LNCaP clone FGC (cell line): Measurements from ENCODE around the gene CHD5.

Source experiments
- DNase-seq: peaks from one replicate; pipeline ENCODE4 v3.0.0-alpha.2; 2011; ENCODE audit warnings: low read depth
- H3K4me3 ChIP-seq: 2 replicates; pipeline ENCODE4 v1.5.1; 2011; ENCODE audit warnings: mild to moderate bottlenecking, low read depth, low read length, control low read depth
- TF ChIP-seq, protein P1 (sequence below): IDR thresholded peaks from 2 replicates; pipeline ENCODE4 v1.5.1; 2012; ENCODE audit warnings: mild to moderate bottlenecking; ENCODE audit not compliant: control insufficient read depth, insufficient read depth; ENCODE audit errors: extremely low read depth

The CHD5 gene

DNA sequence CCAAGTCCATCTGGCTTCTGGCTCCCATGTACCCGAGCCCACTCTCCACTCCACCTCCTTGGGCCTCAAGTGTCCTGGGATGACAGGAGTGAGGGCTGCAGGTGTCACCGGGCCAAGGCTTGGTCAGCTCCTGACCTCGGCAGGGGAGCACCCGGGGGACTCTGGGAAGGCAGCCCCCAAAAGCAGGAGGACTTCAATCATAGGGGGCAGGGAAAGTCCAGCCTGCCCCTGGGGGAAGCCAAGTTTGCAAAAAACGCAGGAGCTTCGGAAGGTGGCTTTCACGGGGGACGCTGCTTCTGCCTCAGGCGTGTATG is 77.6 kb downstream of the CHD5 start:
- no peak for DNase-seq
- no peak overlapping the region for H3K4me3 ChIP-seq
- TF ChIP-seq, protein P1, sequence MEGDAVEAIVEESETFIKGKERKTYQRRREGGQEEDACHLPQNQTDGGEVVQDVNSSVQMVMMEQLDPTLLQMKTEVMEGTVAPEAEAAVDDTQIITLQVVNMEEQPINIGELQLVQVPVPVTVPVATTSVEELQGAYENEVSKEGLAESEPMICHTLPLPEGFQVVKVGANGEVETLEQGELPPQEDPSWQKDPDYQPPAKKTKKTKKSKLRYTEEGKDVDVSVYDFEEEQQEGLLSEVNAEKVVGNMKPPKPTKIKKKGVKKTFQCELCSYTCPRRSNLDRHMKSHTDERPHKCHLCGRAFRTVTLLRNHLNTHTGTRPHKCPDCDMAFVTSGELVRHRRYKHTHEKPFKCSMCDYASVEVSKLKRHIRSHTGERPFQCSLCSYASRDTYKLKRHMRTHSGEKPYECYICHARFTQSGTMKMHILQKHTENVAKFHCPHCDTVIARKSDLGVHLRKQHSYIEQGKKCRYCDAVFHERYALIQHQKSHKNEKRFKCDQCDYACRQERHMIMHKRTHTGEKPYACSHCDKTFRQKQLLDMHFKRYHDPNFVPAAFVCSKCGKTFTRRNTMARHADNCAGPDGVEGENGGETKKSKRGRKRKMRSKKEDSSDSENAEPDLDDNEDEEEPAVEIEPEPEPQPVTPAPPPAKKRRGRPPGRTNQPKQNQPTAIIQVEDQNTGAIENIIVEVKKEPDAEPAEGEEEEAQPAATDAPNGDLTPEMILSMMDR, result no peak

DNA sequence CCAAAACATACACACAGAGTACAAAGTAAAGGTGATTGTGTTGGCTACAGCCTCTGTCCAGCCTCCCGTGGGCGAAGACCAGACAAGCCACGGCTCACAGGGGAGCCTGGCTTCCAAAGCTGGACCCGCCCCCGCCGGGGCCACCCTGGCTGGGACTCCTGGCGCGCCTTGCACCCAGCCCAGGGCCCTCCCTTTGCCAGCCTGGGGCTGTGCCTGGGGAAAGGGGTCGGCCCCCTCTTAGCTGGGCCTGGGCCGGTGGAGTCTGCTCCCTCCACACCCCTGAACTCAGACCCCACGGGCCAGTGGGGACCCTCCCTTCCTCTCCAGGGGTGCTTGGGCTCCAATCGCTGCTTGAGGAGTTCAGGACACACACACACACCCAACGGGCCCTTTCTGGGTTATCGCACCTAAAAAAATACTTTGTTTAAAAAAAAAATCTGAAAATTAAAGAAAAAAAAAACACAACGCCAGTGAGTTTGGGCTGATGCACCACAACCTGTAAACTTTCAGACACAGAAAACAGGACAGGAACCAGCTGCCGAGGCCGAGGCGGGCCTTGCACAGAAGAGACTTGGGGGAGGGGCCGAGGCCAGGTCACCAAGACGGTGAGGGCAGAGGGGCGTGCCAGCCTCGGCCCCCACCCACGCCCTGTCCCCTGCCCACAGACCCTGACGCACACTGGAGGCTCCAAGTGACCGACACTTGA is 78.1 kb downstream of the CHD5 start:
- no peak overlapping the region for H3K4me3 ChIP-seq
- no peak for DNase-seq
- TF ChIP-seq, protein P1, result no peak

DNA sequence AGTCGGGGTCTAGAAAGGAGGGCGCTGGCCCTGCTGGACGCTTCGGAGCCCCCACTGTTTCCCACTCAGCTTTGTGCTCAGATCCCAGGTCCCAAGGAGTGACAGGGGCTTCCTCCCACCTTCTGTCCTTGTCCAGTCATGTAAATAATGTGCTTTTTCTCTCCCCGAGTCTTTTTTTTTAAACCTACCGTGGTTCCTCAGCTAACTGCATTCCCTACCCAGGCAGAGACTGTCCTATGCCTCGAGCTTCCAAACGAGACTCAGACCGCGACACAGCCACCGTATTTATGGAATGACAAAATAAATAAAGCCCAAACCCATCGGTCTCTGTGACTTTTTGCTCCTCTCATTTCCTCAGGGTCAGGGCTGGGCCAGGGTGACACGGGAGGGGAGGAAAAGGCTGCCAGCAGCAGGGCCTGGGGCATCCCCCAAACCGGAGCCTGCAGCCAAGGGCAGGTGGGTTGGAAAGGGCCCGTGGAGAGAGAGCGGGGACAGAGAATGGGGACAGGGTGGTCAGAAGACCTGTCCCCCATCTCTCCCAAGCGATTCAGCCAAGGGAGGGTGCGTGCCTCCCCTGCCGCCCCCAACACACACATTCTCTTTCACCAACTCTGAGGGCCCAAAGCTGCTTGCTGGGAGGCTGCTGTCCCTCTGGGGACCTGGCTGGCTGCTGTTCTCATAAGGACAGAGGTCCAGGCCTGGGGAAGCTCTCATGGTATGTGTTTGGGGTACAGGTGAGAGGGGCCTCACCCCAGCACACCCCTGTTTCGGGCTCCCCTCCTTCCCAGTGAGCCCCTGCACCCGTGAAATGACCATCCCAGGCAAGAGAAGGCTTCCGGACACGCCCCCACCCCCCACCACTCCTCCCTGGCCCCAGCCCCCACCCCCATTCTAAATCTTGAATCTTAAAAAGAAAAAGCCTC is 79.0 kb downstream of the CHD5 start:
- H3K4me3 ChIP-seq, result no peak overlapping the region
- TF ChIP-seq, protein P1, result no peak
- no peak for DNase-seq

DNA sequence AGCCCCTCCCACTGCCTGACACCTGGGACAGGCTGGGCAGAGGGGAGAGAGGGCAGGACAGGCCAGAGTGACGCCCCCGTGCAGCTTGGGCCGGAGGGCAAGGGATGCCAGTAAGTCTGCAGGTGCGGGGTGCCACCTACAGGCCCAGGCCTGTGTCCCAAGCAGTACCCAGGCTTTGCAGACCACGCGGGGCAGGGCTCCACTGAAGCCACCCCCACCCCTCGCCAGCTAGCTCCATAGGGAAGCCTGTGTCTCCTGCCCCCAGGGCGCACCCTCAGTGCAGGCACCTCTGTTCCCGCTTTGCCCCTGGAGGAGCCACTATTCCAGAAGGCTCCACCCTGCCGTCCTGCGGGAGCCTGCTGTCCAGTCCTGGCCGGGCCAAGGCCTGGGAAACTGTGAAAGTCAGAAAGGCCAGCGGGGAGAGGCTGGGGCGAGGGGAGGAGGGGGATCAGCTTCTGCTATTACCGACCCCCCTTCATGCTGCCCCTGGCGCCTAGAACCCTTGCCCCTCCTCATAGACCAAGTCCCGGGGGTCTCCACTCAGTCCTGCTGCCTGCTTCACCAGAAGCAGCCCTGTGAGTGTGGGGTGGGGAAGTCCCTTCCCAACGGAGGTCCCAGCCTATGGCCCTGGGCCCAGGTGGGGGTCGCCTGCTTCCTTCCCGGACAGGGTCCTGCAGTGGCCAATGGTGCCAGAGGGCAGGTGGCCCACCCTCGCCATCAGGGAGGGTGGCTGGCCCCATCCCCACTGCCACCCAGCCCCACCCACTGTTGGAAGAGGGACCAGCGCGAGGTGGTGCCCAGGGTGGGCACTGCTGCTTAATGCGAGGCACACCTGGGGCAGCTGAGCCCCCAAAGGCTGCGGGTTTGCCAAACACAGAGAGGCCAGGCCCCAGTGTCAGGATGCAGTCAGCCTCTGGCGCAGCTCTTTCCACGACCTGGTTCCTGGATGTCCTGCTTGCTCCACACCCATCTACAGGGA is 80.0 kb downstream of the CHD5 start:
- no peak for DNase-seq
- H3K4me3 ChIP-seq, result no peak overlapping the region

DNA sequence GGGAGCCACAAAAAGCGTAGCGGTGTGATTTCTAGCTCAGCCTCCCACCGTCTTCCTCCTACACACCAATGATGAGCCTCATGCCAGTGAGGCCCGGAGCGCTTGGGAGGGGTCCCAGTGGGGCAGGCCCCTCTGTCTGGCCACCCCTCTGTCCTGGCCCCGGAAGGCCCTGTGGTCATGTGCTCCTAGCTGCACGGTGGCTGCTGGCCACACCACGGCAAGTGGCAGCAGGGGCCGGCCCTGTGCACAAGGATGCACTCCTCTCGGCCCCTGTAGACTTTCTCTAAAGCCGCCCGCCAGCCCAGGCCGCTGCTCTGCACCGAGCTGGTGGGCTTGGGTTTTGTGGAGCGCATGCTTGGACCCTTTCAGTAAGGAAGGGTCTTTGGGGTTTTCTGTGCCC is 80.8 kb downstream of the CHD5 start:
- no peak overlapping the region for H3K4me3 ChIP-seq
- DNase-seq, result no peak
- TF ChIP-seq, protein P1, result no peak

More for the DNA sequence above, 80.0 kb downstream of the CHD5 start:
- TF ChIP-seq, protein P1, result peak; percentile 31; the same call in 1 of the 2 replicates
